HG02885 (cell line): ENCODE results near the gene ALK.

Experiments used
- ATAC-seq: cut with Tn5 transposase; IDR thresholded peaks from one replicate; pipeline ENCODE4 v1.9.1; 2021; ENCODE audit warnings: mild to moderate bottlenecking; ENCODE audit not compliant: unreplicated experiment, poor library complexity

Gene ALK

DNA sequence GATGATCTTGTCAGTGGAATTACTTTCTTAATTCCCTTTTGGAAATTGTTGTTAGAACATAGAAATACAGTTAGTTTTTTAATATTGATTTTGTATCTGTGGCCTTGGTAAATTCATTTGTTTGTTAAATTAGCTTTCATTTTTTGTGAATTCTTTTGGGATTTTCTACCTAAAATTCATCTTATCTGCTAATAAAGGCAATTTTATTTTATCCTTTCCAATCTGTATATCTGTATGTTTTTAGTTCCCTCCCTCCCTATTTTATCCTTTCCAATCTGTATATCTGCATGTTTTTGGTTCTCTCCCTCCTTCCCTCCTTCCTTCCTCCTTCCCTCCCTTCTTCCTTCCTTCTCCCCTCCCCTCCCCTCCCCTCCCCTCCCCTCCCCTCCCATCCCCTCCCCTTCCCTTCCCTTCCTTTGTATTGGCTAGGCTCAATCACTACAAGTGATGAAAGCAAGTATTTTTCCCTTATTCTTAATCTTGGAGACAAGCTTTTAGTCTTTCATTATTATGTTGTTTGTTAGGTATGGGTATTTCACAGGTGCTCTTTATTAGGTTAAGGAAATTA lies 244.4 kb downstream of the ALK start:
- no peak for ATAC-seq

DNA sequence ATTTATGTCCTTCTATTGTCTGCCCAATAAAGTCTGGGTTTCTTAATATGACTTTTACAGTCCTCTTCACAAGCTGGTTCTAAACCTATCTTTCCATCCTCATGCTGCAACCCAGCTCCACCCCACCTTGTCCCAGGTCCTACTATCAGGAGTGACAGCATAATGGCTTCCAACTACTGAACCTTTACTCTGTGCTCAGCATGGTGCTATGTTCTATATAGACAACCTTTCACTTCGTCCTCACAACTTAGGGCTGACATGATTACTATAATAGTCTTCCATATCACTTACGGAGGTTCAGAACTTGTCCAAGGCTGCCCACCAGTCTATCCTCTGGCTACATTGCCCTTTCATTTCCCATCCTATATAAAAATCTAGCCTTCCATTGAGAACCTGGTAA lies 256.8 kb downstream of the ALK start:
- ATAC-seq, result no peak

DNA sequence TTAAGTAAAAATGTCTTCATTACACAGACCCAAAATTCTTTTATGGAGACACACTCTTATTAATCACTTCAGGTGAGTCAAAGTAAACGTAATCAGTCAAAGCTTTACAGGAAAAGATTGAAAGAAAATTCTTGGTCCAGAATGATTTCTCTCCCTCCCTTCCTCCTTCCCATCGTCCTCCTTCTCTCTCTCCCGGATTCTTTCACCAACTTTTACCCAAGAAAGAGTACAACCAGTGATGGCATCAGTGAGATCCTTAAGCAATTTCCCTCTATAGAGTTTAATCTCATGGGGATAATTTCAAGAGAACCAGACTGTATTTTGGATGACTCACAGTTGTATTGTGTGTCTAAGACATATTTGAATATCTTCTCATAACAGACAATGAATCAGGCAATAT lies 258.1 kb downstream of the ALK start:
- no peak for ATAC-seq

DNA sequence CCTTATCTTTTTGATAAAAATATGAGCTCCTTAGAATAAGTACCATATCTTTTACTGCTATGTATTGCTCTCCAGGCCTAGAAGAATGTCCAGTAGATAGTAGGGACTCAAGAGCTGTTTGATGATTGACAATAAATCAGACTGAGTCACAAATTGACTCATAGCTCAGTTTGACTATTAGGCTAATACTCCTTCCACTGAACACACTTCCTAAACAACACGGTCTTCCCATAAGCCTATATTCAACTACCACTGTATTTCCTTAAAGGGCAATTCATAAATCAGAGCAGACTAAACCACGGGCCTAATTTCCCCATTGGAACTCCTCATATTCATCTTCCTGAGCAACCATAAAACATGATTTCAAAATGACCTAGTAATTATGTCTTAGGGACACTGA lies 258.5 kb downstream of the ALK start:
- no peak for ATAC-seq

DNA sequence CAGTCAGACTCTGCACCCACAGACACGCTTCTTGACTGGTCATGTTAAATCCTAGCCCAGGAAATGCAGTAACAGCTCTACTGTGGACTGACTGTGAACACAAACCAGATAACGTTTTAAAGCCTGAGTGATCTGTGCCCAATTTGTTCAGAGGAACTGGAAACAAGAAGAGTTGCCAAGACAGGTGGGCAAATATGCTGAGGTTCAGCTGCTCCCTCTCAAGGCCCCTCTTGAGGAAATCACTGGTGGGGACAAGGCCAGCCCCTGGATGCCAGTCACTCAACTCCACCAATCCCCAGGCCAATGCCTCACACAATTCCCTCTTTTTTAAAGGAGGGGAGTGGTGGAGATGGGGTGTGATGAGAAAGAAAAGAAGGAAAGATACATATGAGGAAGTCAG lies 261.2 kb downstream of the ALK start:
- ATAC-seq, result no peak

DNA sequence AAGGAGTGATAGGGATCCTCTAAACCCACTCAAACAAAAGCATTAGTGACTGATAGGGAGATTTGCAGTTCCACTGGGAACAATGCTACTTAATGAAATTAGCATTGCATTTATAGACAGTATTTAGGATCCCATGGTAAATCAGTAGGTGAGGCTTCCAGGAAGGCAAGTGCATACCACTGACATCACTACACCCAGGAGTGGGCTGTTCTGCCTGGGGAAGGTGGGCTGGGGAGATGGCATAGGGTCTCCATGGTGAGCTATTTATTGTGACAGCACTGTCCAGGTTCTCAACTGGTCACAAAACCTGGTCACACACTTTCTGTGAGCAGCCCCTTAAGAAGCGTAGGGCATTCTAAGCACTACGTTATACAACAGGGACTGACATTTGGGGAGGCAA lies 262.2 kb downstream of the ALK start:
- ATAC-seq, result no peak

DNA sequence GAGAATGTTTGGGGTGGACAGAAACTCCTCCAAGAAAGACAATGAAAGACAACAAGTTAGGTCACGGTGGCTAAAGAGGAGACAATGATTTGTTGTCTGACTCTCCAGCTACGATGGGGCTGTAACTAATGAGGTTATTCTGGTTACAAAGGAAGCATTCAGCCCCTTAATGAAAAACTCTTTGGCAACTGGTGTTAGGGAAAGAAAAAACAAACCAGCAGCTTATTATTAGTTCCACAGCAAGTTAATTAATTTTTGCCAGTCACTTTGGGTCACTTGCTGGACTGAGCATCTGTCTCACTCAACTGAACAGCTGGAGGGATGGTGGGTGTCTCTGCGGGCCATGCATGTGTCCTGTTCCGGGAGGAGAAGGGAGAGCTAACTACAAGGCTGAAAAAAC lies 263.7 kb downstream of the ALK start:
- no peak for ATAC-seq

DNA sequence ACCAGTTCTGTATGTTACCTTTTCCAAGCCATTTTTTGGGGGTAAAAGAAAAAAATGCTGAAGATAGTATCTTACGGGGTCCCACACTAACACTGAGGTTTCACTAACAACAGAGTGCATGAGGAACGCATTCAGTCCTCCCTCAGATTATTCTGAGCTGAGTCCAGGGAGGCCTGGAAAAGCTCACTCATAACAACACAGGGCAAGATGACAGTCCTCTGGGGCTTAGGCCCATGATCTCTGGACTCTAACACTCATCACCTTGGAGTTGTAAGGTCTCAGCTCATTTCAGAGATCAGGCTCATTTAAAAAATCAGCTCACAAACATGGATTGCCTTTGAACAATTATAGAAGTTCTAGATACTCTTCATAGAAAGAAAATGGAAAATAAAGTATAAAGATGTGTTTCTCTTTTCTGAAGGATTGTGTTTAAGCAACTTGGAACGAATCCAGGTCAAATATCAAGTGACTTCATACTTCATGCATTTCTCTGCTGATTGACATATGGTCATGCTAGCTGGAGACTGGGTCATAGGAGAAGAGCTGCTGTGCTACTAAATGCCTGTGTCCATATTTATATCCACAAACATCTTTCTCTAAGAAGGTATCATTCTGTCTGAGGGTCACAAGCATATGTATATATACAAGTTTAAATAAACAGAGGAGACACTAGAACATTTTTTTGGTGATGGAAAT lies 265.8 kb downstream of the ALK start:
- ATAC-seq, result no peak

DNA sequence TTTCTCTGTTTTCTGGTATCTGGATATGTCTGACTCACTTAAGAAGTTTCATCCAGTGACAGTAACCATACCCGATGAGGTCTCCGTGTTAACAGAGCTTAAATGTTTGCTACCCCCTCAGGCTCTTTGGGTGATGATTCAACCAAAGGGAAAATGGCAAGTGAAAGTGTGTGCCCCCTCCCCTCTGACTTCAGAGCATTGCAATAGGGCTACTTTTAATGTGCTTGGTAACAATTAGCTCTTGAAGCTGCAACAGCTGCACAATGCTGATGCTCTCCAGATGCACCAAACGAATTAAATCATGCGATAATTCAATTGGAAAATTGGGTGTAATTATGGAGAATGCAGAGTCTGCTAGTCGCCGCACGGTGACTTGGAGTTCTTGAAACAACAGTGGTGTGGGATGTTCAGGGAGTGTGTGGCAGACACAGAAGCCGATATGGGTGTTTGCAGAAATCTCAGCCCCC lies 270.7 kb downstream of the ALK start:
- ATAC-seq, result no peak

DNA sequence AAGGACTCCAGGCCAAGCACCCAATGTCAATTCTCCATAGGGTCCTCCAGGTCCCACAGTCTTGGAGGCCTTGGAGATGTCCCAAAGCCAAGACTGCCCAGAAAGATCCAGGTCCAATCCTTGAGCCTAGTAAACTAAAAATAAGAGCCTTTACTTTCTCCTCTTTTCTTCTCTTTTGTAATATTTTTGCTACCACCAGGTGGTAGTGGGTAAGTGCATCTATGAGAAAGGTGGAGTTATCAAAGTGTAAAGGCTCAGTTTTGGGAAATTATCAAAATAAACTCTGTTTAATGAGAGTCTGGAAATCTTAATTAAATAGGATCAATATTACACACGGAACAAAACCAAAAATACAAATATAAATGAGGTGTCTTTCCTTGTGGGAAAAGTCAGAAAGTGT lies 276.4 kb downstream of the ALK start:
- no peak for ATAC-seq

DNA sequence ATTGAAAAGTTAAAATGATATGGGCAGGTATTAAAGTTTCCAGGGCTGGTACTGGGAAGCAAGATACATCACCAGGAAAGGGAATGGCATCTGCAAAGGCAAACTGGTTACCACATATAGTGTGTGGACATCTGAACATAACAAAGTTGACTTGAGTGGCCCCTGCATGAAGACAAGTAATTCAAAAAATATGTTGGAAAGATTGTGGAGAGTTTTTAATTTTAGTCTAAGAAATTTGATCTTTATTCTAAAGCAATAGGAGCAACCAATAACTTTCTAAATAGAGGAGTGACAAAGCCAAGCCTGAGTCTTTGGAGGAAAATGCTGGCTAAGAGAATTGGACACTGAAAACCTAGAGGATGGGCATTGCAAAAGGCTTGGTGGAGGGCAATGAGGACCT lies 278.2 kb downstream of the ALK start:
- ATAC-seq, result no peak

DNA sequence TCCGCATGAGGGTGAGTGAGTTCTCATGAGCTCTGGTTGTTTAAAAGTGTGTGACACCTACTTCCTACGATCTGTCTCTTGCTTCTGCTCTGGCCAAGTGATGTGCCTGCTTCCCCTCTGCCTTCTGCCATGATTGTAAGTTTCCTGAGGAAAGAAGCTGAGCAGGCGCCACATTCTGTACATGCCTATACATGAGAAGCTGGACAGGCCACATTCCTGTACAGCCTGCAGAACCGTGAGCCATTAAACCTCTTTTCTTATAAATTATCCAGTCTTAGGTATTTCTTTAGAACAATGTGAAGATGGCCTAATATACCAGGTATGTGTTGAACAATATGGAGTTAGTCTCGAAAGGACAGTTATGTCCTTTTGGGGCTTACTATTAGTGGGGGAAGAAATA lies 281.0 kb downstream of the ALK start:
- ATAC-seq, result no peak

DNA sequence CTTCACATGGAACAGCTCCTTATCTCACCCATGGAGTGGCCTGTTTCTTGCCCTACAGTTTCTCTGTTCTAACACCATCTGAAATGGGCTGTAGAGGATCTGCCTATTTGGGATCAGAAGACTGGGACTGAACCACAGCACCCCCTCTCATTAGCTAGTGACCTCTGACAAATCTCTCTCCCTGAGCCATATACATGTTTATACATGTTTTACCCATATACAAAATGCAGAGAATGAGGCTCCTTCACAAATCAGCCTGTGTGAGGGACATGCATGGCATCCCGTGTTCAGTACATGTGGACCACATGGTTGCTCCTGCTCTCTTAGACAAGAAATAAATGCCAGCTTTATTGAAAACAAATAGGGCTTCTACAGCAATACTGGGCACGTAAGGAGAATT lies 282.7 kb downstream of the ALK start:
- no peak for ATAC-seq

DNA sequence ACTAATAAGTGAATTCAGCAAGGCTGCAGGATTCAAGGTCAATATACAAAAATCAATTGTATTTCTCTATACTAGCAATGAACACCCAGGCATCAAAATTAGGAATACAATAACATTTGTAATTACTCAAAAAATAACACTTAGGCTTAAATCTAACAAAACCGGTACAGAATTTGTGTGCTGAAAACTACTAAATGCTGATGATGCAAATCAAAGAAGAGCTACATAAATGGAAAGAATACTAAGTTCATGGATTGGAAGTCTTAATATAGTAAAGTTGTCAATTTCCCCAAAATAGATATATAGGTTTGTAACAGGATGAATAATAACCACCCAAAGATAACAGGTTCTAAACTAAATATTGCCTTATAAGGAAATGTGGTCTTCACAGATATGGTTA lies 286.5 kb downstream of the ALK start:
- no peak for ATAC-seq

DNA sequence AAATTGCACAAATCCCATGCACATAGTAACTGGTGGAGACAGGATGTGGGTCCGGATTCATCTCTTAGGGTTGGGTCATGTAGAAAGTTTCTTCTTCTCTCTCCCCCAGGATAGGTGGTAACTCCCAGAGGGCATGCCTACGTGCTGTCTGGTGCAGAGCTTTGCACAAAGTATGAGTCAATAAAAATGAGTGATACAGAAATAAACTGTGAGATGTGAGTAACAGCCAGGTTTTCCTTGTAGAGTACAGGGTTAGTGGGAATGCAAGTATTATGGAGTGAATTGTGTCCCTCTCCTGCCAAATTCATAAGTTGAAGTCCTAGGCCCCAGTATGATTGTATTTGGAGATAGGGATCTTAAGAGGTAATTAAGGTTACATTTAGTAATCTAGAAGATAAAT lies 289.4 kb downstream of the ALK start:
- ATAC-seq, result no peak

DNA sequence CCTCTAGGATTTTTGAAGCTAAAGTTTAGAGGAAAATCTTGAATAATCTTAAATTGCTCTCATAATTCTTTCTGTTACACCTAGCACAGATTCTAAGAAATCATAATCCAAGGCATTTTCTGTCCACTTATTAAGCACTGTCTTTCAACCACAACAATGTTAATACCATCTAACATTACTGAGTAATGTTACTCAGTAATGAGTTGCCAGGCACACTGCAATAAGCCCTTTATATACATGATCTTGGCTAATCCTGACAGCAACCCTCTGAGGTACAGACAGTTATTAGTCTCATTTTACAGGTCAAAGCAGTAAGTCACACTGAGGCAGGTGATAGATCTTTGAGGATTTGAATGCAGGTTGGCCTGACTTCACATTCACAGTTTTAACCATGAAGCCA lies 291.9 kb downstream of the ALK start:
- no peak for ATAC-seq

DNA sequence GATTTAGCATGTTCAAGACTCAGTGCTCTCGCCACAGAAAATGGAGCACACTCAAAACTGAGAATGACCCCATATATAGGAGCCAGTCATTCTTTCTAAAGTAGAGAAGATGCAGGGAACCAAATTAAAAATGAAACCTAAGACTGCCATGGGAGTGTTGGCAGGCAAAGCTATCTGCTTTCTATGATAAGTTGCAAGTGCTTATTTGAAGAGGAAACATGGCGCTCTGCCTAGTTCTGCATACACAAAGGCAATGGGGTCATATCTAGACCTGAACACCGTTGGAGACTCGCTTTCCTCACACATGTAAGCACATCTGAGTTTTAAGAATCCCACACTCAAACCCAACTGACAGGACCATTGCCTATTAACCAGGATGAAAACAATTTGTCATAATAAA lies 292.5 kb downstream of the ALK start:
- no peak for ATAC-seq

DNA sequence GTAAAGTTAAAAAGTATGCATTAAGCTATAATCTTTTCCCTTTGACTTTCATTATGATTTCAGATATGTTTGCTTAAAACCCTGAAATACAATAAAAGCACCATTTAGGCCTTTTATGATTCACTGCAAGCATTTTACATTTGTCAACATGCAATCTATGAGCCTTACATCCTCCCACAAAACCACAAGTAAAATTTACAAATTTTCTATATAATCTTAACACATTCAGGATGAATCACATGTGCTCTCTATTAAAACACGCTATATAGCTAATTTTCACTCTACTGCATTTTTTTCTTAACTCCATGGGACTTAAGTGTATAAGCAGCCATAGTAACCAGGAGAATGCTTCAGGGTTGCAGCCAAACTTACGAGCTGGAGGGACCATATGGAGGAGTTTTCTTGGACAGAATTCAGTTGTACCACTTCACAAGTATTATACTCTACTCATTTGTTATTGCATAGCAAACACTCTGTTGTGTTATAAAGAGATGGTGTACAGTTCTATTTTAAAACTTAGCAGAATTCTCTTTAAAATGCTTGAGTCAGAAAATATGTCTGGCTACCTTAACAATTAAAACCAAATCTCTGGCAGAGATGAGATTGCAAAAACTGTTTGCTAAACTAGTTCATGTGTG lies 293.2 kb downstream of the ALK start:
- no peak for ATAC-seq

DNA sequence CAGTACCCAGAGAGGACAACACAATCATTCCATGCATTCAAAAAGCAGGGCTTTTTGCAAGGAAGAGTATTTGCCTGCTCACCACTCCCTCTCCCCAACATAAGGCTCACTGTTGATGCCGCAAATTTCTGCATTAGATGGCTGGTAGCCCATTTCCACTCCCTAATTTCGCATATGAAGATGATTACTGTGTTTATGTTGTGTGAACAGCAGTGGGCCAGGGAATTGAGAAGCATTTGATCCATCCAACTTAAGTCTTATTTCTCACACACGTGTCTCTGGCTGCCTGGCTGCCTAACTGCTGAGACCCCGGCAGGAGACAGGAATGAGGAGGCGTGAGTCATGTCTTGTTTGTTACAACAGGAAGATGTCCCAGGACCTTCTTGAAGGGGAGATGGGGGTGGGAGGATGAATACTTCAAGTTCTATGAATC lies 294.1 kb downstream of the ALK start:
- ATAC-seq, result no peak

DNA sequence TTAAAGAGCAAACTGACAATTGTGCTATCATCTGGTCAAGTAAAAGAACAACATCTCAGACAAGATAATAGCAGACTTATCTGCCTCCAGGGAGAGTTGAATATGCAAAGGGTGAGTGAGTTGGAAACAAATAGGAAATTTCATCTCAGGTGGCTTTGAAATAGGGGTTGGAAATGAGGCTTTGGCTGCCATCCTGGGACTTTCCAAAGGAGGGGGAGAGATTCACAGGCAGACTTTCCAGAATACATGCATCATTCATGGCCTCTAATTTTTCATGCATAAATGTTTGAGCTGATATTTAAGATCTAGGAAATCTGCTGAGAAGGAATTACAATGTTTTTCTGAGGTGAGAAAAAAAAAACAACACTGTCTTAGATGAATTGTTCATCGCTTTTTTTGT lies 300.5 kb downstream of the ALK start:
- no peak for ATAC-seq

DNA sequence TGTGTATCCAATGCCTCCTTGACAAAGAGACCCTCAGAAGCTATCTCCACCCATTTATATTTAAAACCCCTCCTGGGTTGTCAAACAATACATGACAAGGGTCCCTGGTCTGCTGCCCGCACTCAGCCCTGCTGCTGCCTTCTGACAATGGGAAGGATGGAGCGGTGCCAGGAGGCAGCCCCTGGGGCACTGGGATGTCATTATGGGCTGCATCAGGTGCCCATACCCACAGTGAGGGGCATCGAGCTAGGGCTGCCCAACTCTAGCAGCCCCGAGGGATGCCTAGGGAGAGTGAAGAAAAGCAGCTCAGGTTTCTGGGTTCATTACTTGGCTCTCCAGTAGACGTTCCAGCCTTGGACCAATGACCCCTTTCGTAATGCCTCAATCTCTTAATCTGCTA lies 301.7 kb downstream of the ALK start:
- ATAC-seq, result no peak

DNA sequence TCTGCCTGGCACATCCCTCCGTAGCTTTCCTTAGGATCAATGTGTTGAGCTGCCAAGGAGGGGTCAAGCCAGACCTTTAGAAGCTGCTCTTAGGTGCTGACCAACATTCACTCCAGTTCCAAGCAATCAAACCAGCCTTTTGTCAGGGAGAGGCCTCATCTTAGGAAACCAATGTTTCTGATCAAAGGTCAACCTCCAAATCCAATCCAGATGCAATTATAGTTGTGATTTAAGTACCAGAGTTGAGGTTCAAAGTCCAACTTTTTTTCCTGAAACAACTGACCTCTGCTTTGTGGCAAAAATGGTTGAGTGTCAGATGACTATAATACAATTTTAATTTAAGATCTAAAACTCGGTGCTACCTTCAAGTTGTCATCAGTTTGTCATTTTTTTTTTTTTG lies 303.4 kb downstream of the ALK start:
- no peak for ATAC-seq
